GM21447 (cell line): Measurements from ENCODE around the gene ARHGEF28.

ENCODE experiments used
- ATAC-seq: cut with Tn5 transposase; IDR thresholded peaks from one replicate; pipeline ENCODE4 v1.9.1; 2021; ENCODE audit not compliant: unreplicated experiment

Gene ARHGEF28

GRCh38 chr5:73812457-73812856, 186.5 kb downstream of the ARHGEF28 start:
- ATAC-seq, result no peak

GRCh38 chr5:73812962-73813588, 187.1 kb downstream of the ARHGEF28 start:
- no peak for ATAC-seq

- ATAC-seq, result no peak
Observed at GRCh38 chr5:73814233-73814846, 188.3 kb downstream of the ARHGEF28 start.

GRCh38 chr5:73815631-73816030, 189.6 kb downstream of the ARHGEF28 start:
- no peak for ATAC-seq

- ATAC-seq, result no peak
Observed at GRCh38 chr5:73816656-73817420, 190.8 kb downstream of the ARHGEF28 start.

GRCh38 chr5:73818357-73818756, 192.4 kb downstream of the ARHGEF28 start:
- ATAC-seq, result no peak

GRCh38 chr5:73820326-73820725, 194.3 kb downstream of the ARHGEF28 start:
- no peak for ATAC-seq

GRCh38 chr5:73821003-73821402, 195.0 kb downstream of the ARHGEF28 start:
- no peak for ATAC-seq

GRCh38 chr5:73822278-73822988, 196.4 kb downstream of the ARHGEF28 start:
- no peak for ATAC-seq

GRCh38 chr5:73822989-73823339, 197.0 kb downstream of the ARHGEF28 start:
- no peak for ATAC-seq

- ATAC-seq, result no peak
Observed at GRCh38 chr5:73823508-73823925, 197.5 kb downstream of the ARHGEF28 start.

GRCh38 chr5:73825199-73825598, 199.2 kb downstream of the ARHGEF28 start:
- no peak for ATAC-seq

- ATAC-seq, result no peak
Observed at GRCh38 chr5:73825736-73826135, 199.7 kb downstream of the ARHGEF28 start.

GRCh38 chr5:73826301-73827105, 200.5 kb downstream of the ARHGEF28 start:
- no peak for ATAC-seq

GRCh38 chr5:73827106-73827450, 201.1 kb downstream of the ARHGEF28 start:
- no peak for ATAC-seq

- no peak for ATAC-seq
Observed at GRCh38 chr5:73828465-73828864, 202.5 kb downstream of the ARHGEF28 start.

- no peak for ATAC-seq
Observed at GRCh38 chr5:73830646-73831045, 204.7 kb downstream of the ARHGEF28 start.

- no peak for ATAC-seq
Observed at GRCh38 chr5:73831066-73831465, 205.1 kb downstream of the ARHGEF28 start.

GRCh38 chr5:73834693-73835092, 208.7 kb downstream of the ARHGEF28 start:
- ATAC-seq, result no peak

GRCh38 chr5:73835726-73836125, 209.7 kb downstream of the ARHGEF28 start:
- no peak for ATAC-seq

GRCh38 chr5:73836607-73837006, 210.6 kb downstream of the ARHGEF28 start:
- ATAC-seq, result no peak
